GM18511 (cell line): Measurements from ENCODE around the gene RNF224.

Source experiments
- ATAC-seq: cut with Tn5 transposase; IDR thresholded peaks from one replicate; pipeline ENCODE4 v1.9.1; 2021; ENCODE audit warnings: mild to moderate bottlenecking, moderate library complexity; ENCODE audit not compliant: unreplicated experiment

The RNF224 gene

GRCh38 chr9:137270929-137271695 lies 43.8 kb downstream of the RNF224 start:
- ATAC-seq = no peak

- ATAC-seq = no peak
These were observed 44.4 kb downstream of the RNF224 start for GRCh38 chr9:137271696-137272076.

- ATAC-seq = no peak
These were observed 45.2 kb downstream of the RNF224 start for GRCh38 chr9:137272241-137273094.

- no peak for ATAC-seq
These were observed 45.8 kb downstream of the RNF224 start for GRCh38 chr9:137273095-137273490.

- no peak for ATAC-seq
These were observed 46.5 kb downstream of the RNF224 start for GRCh38 chr9:137273611-137274320.

GRCh38 chr9:137275203-137275587 lies 47.9 kb downstream of the RNF224 start:
- ATAC-seq = no peak

- ATAC-seq = no peak
These were observed 48.5 kb downstream of the RNF224 start for GRCh38 chr9:137275588-137276472.

- no peak for ATAC-seq
These were observed 49.4 kb downstream of the RNF224 start for GRCh38 chr9:137276473-137277328.

GRCh38 chr9:137277329-137278041 lies 50.2 kb downstream of the RNF224 start, which contains the start of gene TOR4A:
Gene TOR4A (plus strand): TSS chr9:137277726. CDS start chr9:137278690, 964 bp downstream.
- peak; percentile 84 for ATAC-seq

- ATAC-seq = peak; percentile 9
These were observed 50.9 kb downstream of the RNF224 start for GRCh38 chr9:137278061-137278701.
